Measurements from ENCODE around the gene ZMYND11.

GRCh38 chr10:92153-92552 is 43.1 kb upstream of the ZMYND11 start:
- TF ChIP-seq CTCF (IDR thresholded peaks at IDR 0.05) (no peak), POLR2A (IDR thresholded peaks at IDR 0.05) (no peak)

All from Peyer's patch (tissue), 4 donors.